Heart right ventricle (tissue), 16 donors: ENCODE data around the gene SEMA3C. TPM values are rescaled to one million over a fixed set of nuclear protein-coding genes. Genes with fewer than 3 reads are reported as not detected.

Experiments
- ATAC-seq, 8 donors: fragments of 200-7000 bp; cut with Tn5 transposase; one replicate each; pipeline ENCODE4 v1.9.1; 2020; ENCODE audit warnings: mild to moderate bottlenecking in 8 of 8, moderate library complexity in 8 of 8, moderate number of reproducible peaks in 1 of 8
- DNase-seq, 2 donors: peaks; one replicate each; pipeline ENCODE4 v3.0.0-alpha.2; 2020
- H3K27ac ChIP-seq, 10 donors: fragments of 200-600 bp; sonication (generic) in 2 of 10; one replicate each; pipeline versions ENCODE4 v1.5.0 to v1.8.0; 2020 to 2022; ENCODE audit warnings: mild to moderate bottlenecking in 3 of 10
- H3K27me3 ChIP-seq, 7 donors: fragments of 200-600 bp; one replicate each; pipeline ENCODE4 v1.8.0; 2021 to 2022; ENCODE audit warnings: mild to moderate bottlenecking in 2 of 7
- H3K36me3 ChIP-seq, 9 donors: fragments of 200-600 bp; sonication (generic) in 1 of 9; one replicate each; pipeline versions ENCODE4 v1.5.0 to v1.8.0; 2020 to 2022; ENCODE audit warnings: mild to moderate bottlenecking in 2 of 9
- H3K4me1 ChIP-seq, 9 donors: fragments of 200-600 bp; sonication (generic) in 1 of 9; one replicate each; pipeline versions ENCODE4 v1.5.0 to v1.8.0; 2020 to 2022; ENCODE audit warnings: mild to moderate bottlenecking in 4 of 9
- H3K4me3 ChIP-seq, 10 donors: fragments of 200-600 bp; sonication (generic) in 2 of 10; one replicate each; pipeline versions ENCODE4 v1.5.0 to v1.8.0; 2020 to 2022; ENCODE audit warnings: mild to moderate bottlenecking in 7 of 10, moderate library complexity in 2 of 10
- H3K9me3 ChIP-seq, 11 donors: fragments of 200-600 bp in 10 of 11; sonication (generic) in 2 of 11; one replicate each; pipeline versions ENCODE4 v1.5.0 to v1.8.0; 2013 to 2022; ENCODE audit warnings: mild to moderate bottlenecking in 2 of 11, control low read depth in 1 of 11, moderate library complexity in 1 of 11
- WGBS, 2 donors: extraction: QIAGEN DNeasy Blood & Tissue Kit; methylation state at CpG; one replicate each; pipeline ENCODE4 v1.1.7; 2013; ENCODE audit warnings: inconsistent platforms in 1 of 2; 5-methylcytosine and 5-hydroxymethylcytosine counted together
- intact Hi-C, 10 donors: fragments of 100-400 bp; cut with DNase I; formaldehyde crosslinking; loops; one replicate each; pipeline versions ENCODE4 v1.11.1 to v1.14.2; 2022
- polyA plus RNA-seq, 2 donors: library from polyadenylated mRNA; stranded (reverse); fragments of 200-250 nt; gene quantifications; one replicate each; pipeline ENCODE4 v1.2.3, GENCODE V29; 2013
- total RNA-seq, 10 donors: library from RNA; stranded (reverse); fragmentation: NEBNext Ultra II Directional in 3 of 10; extraction: Animal tissue kit (Norgen Biotek cat#: 25700) in 3 of 10; gene quantifications; one replicate each; pipeline versions ENCODE4 v1.2.1 to v1.2.4, GENCODE V29; 2021 to 2023
- TF ChIP-seq, protein P1 (sequence below), 9 donors: fragments of 200-600 bp; sonication (generic) in 2 of 9; IDR thresholded peaks; one replicate each; pipeline versions ENCODE4 v1.5.0 to v1.8.0; 2021 to 2022; ENCODE audit warnings: antibody characterized with exemption in 9 of 9, mild to moderate bottlenecking in 5 of 9, moderate library complexity in 1 of 9
- donor health status: Arrhythmogenic right ventricular cardiomyopathy.
- donor health status: ischemic (EF 13 %, LVEDD 7.1; RV severe dilation, severe dysfunction).
- donor health status: healthy with polysubstance abuse.
- donor health status: DM: no; HTN: yes; CAD: no.
- donor health status: DM: no; HTN: no; CAD: no.
- donor health status: ischemic (EF 25% LVEDD 6.9; RV normal size, moderate dysfunction).
- donor health status: ischemic (EF 25% LVEDD 5.7; RV mildly dilated, moderate dysfunction).
- donor health status: healthy.
- donor health status: DM: yes; HTN: yes; CAD: no.
- donor health status: Ischemic cardiomyopathy.
- donor health status: ischemic (EF 35%, LVEDD 5.7; RV mildly dilated, moderate dysfunction).
- donor health status: nonischemic (EF 11% LVEDD 7.7; RV severe dilation, severe dysfunction).
- donor health status: DM: yes; HTN: yes; CAD: no.
- donor health status: PGD.
- donor health status: ischemic (EF 29% LVEDD 5.4; RV normal size, mild dysfunction).
- donor health status: nonischemic (EF 23%, LVEDD 6.1; RV moderate dilation, normal function).

Gene SEMA3C
- total and polyA plus RNA-seq, 12 donors: 14.5 to 83.2 (median 57.3) TPM

GRCh38 chr7:80916770-80917741 lies 1.8 kb downstream of the SEMA3C start:
- TF ChIP-seq, protein P1, sequence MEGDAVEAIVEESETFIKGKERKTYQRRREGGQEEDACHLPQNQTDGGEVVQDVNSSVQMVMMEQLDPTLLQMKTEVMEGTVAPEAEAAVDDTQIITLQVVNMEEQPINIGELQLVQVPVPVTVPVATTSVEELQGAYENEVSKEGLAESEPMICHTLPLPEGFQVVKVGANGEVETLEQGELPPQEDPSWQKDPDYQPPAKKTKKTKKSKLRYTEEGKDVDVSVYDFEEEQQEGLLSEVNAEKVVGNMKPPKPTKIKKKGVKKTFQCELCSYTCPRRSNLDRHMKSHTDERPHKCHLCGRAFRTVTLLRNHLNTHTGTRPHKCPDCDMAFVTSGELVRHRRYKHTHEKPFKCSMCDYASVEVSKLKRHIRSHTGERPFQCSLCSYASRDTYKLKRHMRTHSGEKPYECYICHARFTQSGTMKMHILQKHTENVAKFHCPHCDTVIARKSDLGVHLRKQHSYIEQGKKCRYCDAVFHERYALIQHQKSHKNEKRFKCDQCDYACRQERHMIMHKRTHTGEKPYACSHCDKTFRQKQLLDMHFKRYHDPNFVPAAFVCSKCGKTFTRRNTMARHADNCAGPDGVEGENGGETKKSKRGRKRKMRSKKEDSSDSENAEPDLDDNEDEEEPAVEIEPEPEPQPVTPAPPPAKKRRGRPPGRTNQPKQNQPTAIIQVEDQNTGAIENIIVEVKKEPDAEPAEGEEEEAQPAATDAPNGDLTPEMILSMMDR (IDR thresholded peaks at IDR 0.05): peak in 7 of 9 donors; percentile 7 to 52 (median 50)
- ATAC-seq: no peak
- intact Hi-C loops: loop anchor here in 8 of 10 donors (5.0 to 10.0 kb wide), 9 partner anchors 122 to 548 kb away; no protein-coding TSS in a partner anchor

GRCh38 chr7:80910228-80910627 lies 8.6 kb downstream of the SEMA3C start:
- peaks cover 0 to 16% (median 0%) of the 10 kb centered on the region in 9 donors for H3K4me1 ChIP-seq
- peak in 4 of 8 donors; percentile 50 to 90 (median 82) for ATAC-seq
- H3K9me3 ChIP-seq: no peaks in the 10 kb centered on the region
- H3K27ac ChIP-seq: no peak overlapping the region
- peaks cover 0 to 4% (median 0%) of the 10 kb centered on the region in 9 donors for H3K36me3 ChIP-seq
- TF ChIP-seq, protein P1 (IDR thresholded peaks at IDR 0.05): no peak
- intact Hi-C loops: loop anchor here in 8 of 10 donors (10.0 kb wide), 6 partner anchors 115 to 555 kb away; no protein-coding TSS in a partner anchor
- 27 to 29% methylated on average over 1 of the region's 1 CpG for WGBS, 2 donors
- no peak overlapping the region for H3K4me3 ChIP-seq
- no peaks in the 10 kb centered on the region for H3K27me3 ChIP-seq
- DNase-seq: no peak

More at GRCh38 chr7:80916770-80917741, 1.8 kb downstream of the SEMA3C start:
- no peaks in the 10 kb centered on the region for H3K9me3 ChIP-seq
- H3K27ac ChIP-seq: no peak overlapping the region
- peaks cover 0 to 11% (median 0%) of the 10 kb centered on the region in 7 donors for H3K27me3 ChIP-seq
- peak overlapping the region in 8 of 10 donors; percentile 47 to 76 (median 64) for H3K4me3 ChIP-seq
- H3K4me1 ChIP-seq: peaks cover 0 to 16% (median 5%) of the 10 kb centered on the region in 9 donors
- WGBS, 2 donors: 64 to 70% methylated on average over 3 of the region's 3 CpGs
- DNase-seq: no peak
- H3K36me3 ChIP-seq: peaks cover 0 to 13% (median 0%) of the 10 kb centered on the region in 9 donors

- peak overlapping the region in 5 of 10 donors; percentile 9 to 20 (median 18) for H3K4me3 ChIP-seq
- H3K9me3 ChIP-seq: no peaks in the 10 kb centered on the region
- intact Hi-C loops: no loop called here
These were observed 10.5 kb downstream of the SEMA3C start for GRCh38 chr7:80908360-80908797.

GRCh38 chr7:80907612-80908011 lies 11.2 kb downstream of the SEMA3C start:
- no peak overlapping the region for H3K27ac ChIP-seq

More at GRCh38 chr7:80908360-80908797, 10.5 kb downstream of the SEMA3C start:
- DNase-seq: no peak
- H3K4me1 ChIP-seq: peaks cover 0 to 16% (median 0%) of the 10 kb centered on the region in 9 donors
- 21 to 33% methylated on average over 6 of the region's 6 CpGs for WGBS, 2 donors
- ATAC-seq: peak in 1 of 8 donors; percentile 18
- TF ChIP-seq, protein P1 (IDR thresholded peaks at IDR 0.05): no peak
- peak overlapping the region in 2 of 10 donors; percentile 1 to 45 for H3K27ac ChIP-seq
- H3K27me3 ChIP-seq: no peaks in the 10 kb centered on the region
- H3K36me3 ChIP-seq: no peaks in the 10 kb centered on the region

More at GRCh38 chr7:80907612-80908011, 11.2 kb downstream of the SEMA3C start:
- no peak for DNase-seq
- Histone ChIP-seq H3K4me1 (peaks cover 0 to 16% (median 0%) of the 10 kb centered on the region in 9 donors), H3K4me3 (no peak overlapping the region), H3K27me3 (no peaks in the 10 kb centered on the region), H3K9me3 (no peaks in the 10 kb centered on the region), H3K36me3 (no peaks in the 10 kb centered on the region)
- intact Hi-C loops: no loop called here
- WGBS, 2 donors: 67 to 69% methylated on average over 4 of the region's 4 CpGs
- TF ChIP-seq, protein P1 (IDR thresholded peaks at IDR 0.05): no peak
- no peak for ATAC-seq
